Measurements from ENCODE around the gene RUBCNL. TPM values are rescaled to one million over a fixed set of nuclear protein-coding genes. Genes with fewer than 3 reads are reported as not detected.

RUBCNL gene
- total and polyA plus RNA-seq, 9 of the 15 experiments (the other 6 are each of a cell fraction or from before 2014, with no cell fraction given): 0.04 to 0.35 (median 0.12) TPM; not detected in 3

DNA sequence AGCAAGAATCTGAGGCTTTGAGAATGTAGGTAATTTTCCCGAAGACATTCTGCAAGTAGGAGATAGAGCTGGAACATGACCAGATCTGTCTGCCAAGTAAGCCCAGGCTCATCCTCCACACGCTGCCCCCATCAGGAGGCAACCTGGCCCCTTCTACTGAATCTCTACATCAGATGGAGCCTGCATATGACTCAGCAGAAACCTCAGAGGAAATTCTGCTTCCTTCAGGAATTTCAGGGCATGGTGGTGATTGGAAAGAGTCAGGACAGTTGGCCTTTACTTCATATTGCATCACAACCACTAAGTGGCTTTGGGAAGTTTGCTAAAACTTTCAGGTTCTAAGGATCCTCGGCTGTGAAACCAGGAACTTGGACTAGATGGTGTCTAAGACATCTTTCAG lies 90.1 kb downstream of the RUBCNL start (continued):
- TF ChIP-seq, protein P1, sequence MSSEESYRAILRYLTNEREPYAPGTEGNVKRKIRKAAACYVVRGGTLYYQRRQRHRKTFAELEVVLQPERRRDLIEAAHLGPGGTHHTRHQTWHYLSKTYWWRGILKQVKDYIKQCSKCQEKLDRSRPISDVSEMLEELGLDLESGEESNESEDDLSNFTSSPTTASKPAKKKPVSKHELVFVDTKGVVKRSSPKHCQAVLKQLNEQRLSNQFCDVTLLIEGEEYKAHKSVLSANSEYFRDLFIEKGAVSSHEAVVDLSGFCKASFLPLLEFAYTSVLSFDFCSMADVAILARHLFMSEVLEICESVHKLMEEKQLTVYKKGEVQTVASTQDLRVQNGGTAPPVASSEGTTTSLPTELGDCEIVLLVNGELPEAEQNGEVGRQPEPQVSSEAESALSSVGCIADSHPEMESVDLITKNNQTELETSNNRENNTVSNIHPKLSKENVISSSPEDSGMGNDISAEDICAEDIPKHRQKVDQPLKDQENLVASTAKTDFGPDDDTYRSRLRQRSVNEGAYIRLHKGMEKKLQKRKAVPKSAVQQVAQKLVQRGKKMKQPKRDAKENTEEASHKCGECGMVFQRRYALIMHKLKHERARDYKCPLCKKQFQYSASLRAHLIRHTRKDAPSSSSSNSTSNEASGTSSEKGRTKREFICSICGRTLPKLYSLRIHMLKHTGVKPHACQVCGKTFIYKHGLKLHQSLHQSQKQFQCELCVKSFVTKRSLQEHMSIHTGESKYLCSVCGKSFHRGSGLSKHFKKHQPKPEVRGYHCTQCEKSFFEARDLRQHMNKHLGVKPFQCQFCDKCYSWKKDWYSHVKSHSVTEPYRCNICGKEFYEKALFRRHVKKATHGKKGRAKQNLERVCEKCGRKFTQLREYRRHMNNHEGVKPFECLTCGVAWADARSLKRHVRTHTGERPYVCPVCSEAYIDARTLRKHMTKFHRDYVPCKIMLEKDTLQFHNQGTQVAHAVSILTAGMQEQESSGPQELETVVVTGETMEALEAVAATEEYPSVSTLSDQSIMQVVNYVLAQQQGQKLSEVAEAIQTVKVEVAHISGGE (CRISPR knock-in tag; IDR thresholded peaks at IDR 0.05): no peak
- TF ChIP-seq ARID1B (IDR thresholded peaks at IDR 0.05) (no peak), KLF16 (IDR thresholded peaks at IDR 0.05) (no peak), MAFF (IDR thresholded peaks at IDR 0.05; ENCODE audit: low read length) (peak; percentile 65), CTBP1 (IDR thresholded peaks at IDR 0.05; ENCODE audit: borderline replicate concordance) (peak; percentile 64; the same call in 1 of the 2 replicates), DMBX1 (CRISPR knock-in tag; IDR thresholded peaks at IDR 0.05; ENCODE audit: borderline replicate concordance) (0 out of 2 replicates have a peak, but pooled peaks have one; percentile 14), GATA2 (CRISPR knock-in tag; IDR thresholded peaks at IDR 0.05) (no peak), SMAD4 (CRISPR knock-in tag; conservative IDR thresholded peaks at IDR 0.05) (0 out of 2 replicates have a peak, but pooled peaks have one; percentile 12), NFE2 (IDR thresholded peaks at IDR 0.05; ENCODE audit: low read depth) (peak; percentile 84), CEBPB (tag; IDR thresholded peaks at IDR 0.05) (peak; percentile 36), YY1 (IDR thresholded peaks at IDR 0.05; ENCODE audit: borderline replicate concordance in 1 of 3, control insufficient read depth in 1 of 3, extremely low read depth in 1 of 3, insufficient read depth in 3 of 3, insufficient read length in 1 of 3, insufficient replicate concordance in 2 of 3, low read depth in 1 of 3, low read length in 2 of 3) (no peak), ZNF589 (CRISPR knock-in tag; IDR thresholded peaks at IDR 0.05; ENCODE audit: low read depth) (0 out of 2 replicates have a peak, but pooled peaks have one; percentile 19), MAFK (IDR thresholded peaks at IDR 0.05; ENCODE audit: low read length) (peak; percentile 61; the same call in 1 of the 2 replicates), POLR2H (tag; IDR thresholded peaks at IDR 0.05; ENCODE audit: low read depth) (peak; percentile 46; the same call in 1 of the 2 replicates), ETS2 (tag; IDR thresholded peaks at IDR 0.05; ENCODE audit: borderline replicate concordance, poor library complexity, severe bottlenecking) (no peak), ZNF23 (CRISPR knock-in tag; IDR thresholded peaks at IDR 0.05) (no peak), CEBPG (CRISPR knock-in tag; IDR thresholded peaks at IDR 0.05) (no peak), CEBPG (tag; conservative IDR thresholded peaks at IDR 0.05 in 1 of 2, IDR thresholded peaks at IDR 0.05 in 1 of 2) (peak; percentile 66 to 92)
- TF ChIP-seq, protein P2, sequence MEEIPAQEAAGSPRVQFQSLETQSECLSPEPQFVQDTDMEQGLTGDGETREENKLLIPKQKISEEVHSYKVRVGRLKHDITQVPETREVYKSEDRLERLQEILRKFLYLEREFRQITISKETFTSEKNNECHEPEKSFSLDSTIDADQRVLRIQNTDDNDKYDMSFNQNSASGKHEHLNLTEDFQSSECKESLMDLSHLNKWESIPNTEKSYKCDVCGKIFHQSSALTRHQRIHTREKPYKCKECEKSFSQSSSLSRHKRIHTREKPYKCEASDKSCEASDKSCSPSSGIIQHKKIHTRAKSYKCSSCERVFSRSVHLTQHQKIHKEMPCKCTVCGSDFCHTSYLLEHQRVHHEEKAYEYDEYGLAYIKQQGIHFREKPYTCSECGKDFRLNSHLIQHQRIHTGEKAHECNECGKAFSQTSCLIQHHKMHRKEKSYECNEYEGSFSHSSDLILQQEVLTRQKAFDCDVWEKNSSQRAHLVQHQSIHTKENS (CRISPR knock-in tag; IDR thresholded peaks at IDR 0.05): no peak
- TF ChIP-seq, protein P3, sequence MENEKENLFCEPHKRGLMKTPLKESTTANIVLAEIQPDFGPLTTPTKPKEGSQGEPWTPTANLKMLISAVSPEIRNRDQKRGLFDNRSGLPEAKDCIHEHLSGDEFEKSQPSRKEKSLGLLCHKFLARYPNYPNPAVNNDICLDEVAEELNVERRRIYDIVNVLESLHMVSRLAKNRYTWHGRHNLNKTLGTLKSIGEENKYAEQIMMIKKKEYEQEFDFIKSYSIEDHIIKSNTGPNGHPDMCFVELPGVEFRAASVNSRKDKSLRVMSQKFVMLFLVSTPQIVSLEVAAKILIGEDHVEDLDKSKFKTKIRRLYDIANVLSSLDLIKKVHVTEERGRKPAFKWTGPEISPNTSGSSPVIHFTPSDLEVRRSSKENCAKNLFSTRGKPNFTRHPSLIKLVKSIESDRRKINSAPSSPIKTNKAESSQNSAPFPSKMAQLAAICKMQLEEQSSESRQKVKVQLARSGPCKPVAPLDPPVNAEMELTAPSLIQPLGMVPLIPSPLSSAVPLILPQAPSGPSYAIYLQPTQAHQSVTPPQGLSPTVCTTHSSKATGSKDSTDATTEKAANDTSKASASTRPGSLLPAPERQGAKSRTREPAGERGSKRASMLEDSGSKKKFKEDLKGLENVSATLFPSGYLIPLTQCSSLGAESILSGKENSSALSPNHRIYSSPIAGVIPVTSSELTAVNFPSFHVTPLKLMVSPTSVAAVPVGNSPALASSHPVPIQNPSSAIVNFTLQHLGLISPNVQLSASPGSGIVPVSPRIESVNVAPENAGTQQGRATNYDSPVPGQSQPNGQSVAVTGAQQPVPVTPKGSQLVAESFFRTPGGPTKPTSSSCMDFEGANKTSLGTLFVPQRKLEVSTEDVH (IDR thresholded peaks at IDR 0.05; ENCODE audit: low read depth, partially characterized antibody): no peak

Measured in K562 (cell line).